GM21515 (cell line): Measurements from ENCODE around the gene HPF1.
"Not testable (repeated sequence)": the region's sequence is repeated elsewhere in the genome, so short reads cannot be mapped to it uniquely, and the experiment has no call there.

ENCODE experiments used
- ATAC-seq: cut with Tn5 transposase; IDR thresholded peaks from one replicate; pipeline ENCODE4 v1.9.1; 2021; ENCODE audit not compliant: unreplicated experiment

The HPF1 gene

DNA sequence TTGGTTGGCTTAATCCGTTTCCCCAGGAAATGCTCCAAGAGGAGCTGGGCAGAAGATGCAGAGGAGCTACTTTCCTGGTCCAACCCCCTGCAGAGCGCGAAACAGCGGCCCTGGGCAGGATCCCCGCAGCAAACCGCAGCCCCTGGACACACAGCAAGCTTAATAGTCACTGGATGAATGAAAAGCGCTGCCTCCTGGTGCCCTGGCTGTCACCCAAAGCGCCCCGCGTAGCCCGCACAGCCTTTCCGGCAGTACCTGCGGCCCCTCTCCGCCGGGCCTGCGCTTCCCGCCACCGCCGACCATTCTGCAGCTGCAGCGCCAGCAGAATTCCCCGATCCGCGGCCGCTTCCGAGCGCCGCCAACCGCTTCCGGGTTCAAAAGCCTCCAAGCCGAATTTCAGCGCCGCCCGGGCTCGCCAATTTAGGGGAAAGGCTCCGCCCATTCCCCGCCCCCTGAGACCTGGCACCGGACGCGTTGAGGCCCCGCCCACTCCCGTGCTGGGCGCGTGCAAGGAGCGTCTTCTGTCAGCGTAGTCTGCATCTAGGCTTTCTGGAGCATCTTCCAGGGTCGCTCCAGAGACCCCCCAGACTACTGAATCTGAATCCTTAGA, at the start of gene HPF1:
Gene HPF1, minus strand, starts transcription at position 370 of the 610 bp plus-strand sequence. Its CDS starts 67 bp downstream, at position 303.
- ATAC-seq: peak; percentile 95

DNA sequence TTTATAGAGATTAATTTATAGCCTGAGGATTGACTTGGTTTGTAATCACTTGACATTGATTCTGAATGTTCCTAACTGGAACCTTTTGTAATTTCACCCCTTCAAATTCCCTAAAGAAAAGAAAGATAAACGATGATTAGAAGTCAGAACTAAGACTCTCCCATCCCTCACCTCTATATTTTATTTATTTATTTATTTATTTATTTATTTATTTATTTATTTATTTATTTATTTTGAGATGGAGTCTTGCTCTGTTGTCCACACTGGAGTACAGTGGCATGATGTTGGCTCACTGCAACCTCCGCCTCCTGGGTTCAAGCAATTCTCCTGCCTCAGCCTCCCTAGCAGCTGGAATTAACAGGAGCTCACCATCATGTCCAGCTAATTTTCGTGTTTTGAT, 49.0 kb upstream of the HPF1 start:
- ATAC-seq: not testable (repeated sequence)

DNA sequence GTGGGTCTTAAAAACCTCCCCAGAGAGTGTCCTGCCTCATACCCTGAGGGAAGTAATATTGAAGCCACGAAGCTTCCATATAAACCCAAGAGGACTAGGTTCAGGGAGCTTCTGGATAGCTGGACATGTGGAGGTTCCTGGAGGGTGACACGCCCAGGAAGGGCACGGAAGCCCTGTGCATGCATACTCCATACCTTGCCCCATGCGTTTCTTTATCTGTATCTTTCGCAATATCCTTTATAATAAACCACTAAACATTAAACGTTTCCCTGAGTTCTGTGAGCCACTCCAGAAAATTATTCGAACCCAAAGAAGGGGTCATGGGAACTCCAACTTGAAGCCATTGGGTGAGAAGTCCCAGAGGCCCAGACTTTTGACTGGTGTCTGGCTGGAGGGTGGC, 45.7 kb upstream of the HPF1 start:
- ATAC-seq: no peak

DNA sequence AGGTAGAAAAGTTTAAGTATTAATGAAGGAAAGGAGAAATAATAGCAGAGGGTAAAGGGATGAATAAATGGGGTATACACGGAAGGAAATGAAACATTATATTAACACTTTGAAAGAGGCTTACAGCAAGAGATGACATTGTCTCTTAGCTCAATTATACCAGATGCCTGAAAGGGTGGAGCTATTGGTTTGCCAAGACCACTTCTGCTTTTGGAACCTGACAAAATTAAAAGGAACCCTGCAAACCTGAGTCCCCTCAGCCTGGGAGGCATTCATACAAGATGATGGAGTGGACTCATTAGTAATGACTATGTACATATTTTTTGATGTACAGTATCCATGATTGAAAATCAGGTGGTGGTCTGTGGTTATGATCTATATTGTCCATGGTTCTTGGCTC, 45.1 kb upstream of the HPF1 start:
- no peak for ATAC-seq

- ATAC-seq: no peak
Observed at GRCh38 chr4:169800541-169800940, 42.8 kb upstream of the HPF1 start.

DNA sequence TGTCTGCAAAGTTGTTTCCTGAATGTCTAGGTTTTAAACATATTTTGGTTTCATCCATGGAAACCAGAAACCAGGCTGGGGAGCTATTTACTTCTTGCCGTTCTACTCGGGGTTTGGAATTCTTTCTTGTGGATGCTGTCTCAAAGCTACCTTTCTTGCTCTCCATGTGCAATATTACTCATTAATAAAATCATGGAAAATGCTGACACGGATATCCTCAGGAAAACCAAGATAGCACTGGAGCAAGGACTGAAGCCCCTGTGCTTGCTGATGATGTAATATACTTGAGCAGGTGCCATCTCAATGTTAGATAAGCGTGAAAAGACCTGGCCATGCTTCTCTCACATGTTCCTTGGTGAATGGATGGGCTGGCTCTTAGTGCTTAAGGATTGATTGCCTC, 41.5 kb upstream of the HPF1 start:
- no peak for ATAC-seq

DNA sequence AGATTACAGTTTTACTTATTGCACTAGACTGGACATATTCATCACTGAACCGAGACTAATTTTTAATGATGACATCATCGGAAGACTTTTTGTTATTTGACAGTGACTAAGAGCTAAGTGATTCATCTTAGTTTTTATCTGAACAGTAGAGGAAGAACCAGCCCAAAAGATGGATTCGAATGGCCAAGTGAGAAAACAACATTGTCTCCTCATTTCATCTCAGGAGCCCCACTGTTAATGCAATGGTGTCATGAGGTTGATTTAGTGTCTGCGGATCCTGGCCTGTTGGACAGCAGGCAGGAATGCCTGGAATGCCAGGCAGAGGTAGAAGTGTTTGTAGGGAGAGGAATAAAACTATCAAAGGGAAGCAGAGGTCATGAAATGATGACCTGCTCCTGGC, 37.8 kb upstream of the HPF1 start:
- ATAC-seq: no peak

DNA sequence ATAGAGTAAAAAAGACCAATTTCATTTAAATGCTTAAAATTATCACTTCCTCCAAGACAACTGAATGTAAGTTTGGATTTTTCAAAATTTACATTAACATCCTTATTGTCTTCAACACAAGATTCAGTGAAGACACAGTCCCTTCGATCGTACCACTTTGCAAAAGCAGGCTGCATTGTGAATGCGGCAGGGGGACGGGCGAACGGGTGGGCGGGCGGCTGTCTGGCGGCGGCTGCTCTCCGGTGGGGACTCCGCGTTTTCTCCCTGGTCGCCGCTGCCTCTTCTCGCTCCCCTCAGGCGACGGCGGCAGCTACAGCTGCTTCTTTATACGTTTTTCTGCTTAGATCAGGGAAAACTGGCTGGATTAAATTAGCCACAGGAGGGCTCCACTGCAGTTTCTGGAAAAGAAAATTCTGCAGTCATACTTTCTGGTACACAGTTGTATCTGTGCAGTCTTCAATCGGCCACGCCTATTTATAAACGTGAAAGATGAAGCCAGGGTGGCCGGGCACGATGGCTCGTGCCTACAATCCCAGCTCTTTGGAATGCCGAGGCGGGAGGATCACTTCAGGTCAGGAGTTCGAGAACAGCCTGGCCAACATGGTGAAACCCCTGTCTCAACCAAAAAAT, 33.9 kb upstream of the HPF1 start:
- no peak for ATAC-seq

DNA sequence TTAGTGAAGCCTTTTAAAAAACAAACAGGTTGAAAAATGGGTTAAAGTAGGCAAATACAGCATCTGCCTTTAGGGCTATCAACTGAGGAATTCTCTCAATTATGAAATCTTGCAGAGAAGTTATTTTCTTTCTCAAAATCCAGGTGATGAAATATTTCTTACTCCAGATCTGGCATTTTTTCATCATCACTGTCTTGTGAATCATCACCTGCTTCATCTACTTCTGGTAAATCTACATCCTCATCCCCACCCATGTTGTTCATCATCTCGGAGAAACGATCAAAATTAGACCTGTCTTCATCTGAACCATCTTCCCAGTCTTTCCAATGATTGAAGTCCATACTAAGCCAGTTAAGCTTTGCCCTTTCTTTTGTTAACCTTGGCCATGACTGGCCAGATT, 33.3 kb upstream of the HPF1 start:
- no peak for ATAC-seq

- no peak for ATAC-seq
Observed at GRCh38 chr4:169774466-169775445, 17.0 kb upstream of the HPF1 start.

GRCh38 chr4:169773889-169774288, 16.1 kb upstream of the HPF1 start:
- ATAC-seq: no peak

- ATAC-seq: not testable (repeated sequence)
Observed at GRCh38 chr4:169771556-169772080, 13.9 kb upstream of the HPF1 start.

- no peak for ATAC-seq
Observed at GRCh38 chr4:169770416-169770815, 12.7 kb upstream of the HPF1 start.

- no peak for ATAC-seq
Observed at GRCh38 chr4:169768385-169768784, 10.6 kb upstream of the HPF1 start.

DNA sequence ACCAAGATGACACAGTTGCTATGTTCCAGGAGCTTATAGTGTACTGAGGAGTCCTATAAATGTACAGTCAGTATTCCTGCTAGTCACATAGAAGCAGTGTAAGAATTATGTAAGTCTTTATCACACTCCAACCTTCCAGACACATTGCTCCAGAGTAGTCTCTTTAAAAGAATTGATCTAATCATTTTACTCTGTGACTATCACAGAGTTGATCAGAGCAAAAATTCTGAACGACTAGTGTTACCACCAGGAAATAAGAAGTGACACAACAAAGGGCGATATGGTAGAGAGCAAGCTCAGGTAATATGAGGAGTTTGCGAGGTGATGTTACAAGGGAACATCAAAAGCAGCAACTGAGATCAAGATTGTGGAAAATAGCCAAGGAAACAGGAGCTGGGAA, 9.0 kb upstream of the HPF1 start:
- ATAC-seq: no peak

DNA sequence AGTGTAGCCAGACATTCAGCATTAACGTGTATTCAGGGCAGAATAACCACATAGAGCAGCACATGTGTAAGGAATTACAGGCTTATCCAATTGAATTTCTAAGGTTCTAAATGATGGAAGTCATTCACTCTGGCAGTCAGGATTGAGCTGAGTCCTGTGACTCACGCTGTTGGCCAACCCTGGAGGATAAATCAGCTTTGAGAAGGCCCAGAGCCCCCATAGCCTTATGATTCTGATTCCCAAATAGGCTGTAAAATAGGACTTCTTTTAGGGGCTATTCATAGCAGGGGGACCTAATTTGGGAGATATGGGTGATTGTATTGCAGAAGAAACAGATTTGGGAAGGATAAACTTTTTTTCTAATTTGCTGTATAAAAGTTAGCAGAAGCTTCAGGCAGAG, 8.1 kb upstream of the HPF1 start:
- ATAC-seq: no peak

DNA sequence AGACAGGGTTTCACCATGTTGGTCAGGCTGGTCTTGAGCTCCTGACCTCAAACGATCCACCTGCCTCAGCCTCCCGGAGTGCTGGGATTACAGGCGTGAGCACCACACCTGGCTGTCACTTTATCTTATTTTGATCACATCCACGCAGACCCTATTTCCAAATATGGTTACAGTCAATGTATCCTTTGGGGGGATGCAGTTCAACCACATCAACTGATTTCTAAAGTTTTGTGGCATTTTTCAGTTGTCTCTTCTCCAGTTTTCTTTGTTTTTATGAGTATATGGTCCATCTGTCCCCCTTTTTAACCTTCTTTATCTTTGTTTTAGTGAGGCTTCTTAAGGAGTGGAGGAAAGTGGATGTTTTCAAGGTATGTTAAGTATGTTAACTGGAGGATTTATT, 4.1 kb upstream of the HPF1 start:
- no peak for ATAC-seq

GRCh38 chr4:169758401-169758962, 738 bp upstream of the HPF1 start:
- ATAC-seq: peak; percentile 0

GRCh38 chr4:169756971-169757574, 671 bp downstream of the HPF1 start:
- peak; percentile 25 for ATAC-seq

DNA sequence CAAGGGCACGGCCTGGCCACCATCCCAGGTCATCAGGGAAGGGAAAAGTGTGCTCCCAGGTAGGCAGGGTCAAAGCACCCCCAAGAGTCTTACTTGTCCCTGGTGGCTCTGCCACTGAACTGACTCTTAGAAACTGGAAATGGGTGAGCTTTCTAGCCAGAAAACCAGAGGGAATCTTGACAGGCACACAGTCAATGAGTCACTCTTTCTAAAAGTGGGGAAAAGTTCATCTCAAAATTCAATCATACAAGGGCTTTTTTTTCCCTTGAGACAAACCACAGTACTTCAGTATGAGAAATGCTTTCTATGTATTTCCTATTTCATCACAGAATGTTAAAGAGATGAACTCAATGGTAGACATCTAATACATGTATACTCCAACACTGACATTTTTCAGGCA, 12.5 kb downstream of the HPF1 start:
- no peak for ATAC-seq

GRCh38 chr4:169744601-169745000, 13.1 kb downstream of the HPF1 start:
- ATAC-seq: no peak
